NOMO-1 treated with DMSO at 0.1 percent for 48 hours (cell line): ENCODE measurements around the gene ING3.
"Not testable (repeated sequence)": the region's sequence is repeated elsewhere in the genome, so short reads cannot be mapped to it uniquely, and the experiment has no call there.

Source experiments
- DNase-seq: peaks from one replicate; lab custom pipeline; 2025; ENCODE audit not compliant: unreplicated experiment; lab: John Stamatoyannopoulos, UW

Gene ING3

GRCh38 chr7:121002048-121002756, 51.6 kb downstream of the ING3 start:
- DNase-seq = no peak

DNA sequence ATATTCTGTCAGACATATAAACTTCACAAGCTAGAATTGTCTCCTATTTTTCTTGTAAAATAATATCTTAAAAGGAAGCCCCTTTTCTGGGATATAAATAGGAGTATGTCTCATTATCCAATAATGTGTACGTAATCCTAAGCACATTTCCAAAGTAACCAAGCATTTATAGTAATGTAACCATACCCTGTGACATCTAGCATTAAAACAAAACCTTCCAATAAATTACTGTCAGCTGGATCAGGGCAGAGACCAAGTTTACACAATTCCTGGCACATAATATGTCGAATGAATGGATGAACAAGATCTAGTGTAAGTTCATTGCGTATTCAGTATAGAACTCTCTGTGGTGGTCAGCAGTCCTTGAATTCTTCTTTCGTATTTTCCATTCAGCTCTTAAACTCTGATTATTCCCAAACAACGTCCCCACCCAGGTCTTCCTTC, 52.2 kb downstream of the ING3 start:
- DNase-seq = no peak

DNA sequence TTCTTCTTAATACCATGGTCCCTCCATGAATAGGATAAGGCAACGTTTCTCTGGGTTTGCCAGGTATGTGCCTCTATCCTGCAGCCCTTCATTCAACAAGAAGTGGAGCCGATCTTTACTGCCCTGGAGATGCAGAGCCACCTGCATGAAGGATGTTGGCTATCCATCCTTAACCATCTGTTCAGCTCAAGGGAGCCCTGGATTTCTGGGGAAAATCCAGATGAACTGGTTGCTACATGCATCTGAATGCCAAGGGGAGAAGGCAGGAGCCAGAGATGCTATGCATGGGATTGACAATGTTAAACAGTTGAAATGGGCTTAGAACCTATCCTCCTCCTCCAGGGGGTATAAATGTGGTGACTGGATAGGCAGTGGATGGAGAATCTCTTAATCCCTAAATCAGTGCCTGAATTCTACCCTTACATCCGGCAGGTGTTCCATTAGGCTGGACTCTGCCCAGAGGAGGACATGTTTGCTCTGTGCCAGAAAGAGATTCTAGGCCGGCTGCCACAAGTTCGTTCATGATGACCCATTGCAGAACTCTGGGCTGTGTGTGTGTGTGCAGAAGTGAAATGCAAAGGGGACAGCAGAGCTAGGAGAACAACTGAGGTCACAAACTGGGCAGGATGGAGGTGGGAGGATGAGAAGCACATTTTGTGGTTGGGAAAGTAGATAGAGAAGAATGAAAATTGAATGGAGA, 53.6 kb downstream of the ING3 start:
- DNase-seq = no peak

DNA sequence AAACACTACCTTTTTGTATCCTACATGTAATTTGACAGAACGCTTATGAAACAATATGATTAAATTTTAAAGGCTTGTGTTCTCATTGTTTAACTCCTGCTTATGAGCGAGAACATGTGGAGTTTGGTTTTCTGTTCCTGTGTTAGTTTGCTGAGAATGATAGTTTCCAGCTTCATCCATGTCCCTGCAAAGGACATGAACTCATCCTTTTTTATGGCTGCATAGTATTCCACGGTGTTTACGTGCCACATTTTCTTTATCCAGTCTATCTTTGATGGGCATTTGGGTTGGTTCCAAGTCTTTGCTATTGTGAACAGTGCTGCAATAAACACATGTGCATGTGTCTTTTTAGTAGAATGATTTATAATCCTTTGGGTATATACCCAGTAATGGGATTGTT, 54.5 kb downstream of the ING3 start:
- not testable (repeated sequence) for DNase-seq

GRCh38 chr7:121005996-121006584, 55.5 kb downstream of the ING3 start:
- DNase-seq = no peak

GRCh38 chr7:121006711-121007315, 56.2 kb downstream of the ING3 start:
- DNase-seq = no peak

DNA sequence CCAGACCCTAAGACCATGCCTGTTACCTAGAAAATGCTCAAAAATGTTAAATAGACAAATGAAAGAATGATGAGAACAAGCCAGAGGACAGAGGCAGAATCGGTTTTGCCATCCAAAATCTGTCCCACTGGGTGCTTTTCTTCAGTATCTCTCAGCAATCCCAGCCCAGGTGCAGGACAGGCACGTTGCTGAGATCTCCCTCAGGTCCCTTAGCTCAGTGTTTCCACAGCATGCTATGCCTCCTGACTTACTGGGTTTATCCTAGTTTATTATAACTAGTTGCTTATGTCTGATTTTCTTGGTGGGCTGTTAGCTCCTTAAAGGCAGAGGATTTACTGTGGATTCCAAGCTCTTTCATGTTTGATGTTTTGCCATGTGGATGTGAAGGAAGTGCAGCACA, 58.2 kb downstream of the ING3 start:
- no peak for DNase-seq

DNA sequence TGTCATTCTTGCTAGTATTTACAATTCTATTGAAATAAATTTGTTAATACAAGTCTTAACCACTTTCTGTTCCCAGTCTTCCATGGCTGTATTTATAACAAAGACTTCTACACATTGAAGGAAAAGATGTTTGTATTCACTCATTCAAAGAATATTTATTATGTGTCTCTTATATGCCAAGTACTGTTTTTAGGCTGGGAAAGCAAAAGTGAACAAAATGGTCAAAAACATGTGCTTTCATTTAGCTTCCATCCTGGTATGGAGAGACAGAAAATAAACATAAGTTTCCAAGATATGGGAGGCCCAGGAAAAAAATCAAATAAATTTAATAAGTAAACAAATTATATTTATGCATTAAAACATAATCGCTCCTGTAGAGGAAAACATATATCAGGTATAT, 60.8 kb downstream of the ING3 start:
- no peak for DNase-seq

DNA sequence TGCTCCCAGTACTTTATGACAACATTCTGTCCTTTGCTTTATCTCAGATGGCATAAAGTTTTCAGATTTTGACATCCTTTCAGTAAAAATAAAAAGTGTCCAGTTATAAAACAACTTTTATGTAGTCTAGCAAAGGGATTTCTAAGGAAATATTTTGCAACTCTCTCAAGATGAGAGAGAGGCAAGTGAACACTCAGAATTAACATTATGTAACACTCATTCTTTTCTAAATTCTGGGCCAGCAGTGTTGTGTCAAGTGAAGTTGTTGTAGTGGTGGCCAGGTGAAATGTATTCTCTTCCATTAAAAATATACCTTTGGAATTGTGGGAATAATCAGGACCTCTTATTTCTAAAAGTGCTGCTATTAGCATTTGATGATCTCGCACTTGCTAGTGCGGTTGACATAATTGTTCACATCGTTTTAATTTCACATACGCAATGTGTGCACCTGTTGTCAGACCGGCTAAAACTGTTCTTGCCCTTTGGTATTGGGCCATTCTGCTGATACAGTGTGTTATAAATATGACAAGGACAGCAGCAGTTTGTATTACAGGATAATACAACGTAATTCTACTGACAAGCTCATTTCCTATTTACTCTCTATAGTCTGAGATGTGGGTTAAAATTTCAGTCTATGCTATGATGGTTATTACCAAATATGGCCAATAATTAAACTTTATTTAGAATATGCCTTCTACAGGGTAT, 61.7 kb downstream of the ING3 start:
- no peak for DNase-seq

DNA sequence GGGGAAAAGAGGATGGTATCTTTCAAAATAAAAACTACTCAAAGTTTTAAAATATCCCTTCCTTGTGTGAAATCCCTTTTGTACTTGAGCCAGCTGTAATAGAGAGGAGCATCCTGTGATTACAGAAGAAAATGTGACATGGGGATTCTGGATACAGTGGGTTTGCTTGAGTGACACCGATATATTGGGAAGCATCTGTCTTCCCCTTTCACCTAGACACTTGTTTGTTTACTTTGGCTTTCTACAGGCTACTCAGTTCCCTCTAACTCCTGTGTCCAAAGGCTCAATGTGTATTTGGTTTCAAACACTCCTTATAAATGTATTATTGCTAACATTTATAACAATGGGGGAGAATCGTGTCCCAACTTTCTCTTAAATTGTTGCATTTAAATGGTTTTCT, 62.3 kb downstream of the ING3 start:
- DNase-seq = no peak

DNA sequence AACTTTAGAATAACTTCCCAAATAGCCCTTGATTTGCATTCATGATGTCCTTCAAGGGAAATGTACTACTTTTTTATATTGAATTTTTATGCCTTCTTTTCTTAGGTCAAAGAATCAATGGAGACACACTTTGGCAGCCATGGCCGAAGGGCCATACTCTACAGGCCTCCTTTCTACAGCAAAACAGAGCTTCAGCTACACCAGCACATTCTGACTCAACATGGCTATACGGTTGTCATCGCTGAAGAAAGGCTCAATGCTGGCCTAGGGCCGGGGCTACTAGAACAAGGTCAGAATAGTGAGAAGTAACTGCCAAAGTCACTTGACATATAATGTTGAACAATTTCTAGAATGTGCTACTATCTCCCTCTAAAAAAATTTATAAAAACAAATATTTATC, 65.0 kb downstream of the ING3 start:
- DNase-seq = no peak

DNA sequence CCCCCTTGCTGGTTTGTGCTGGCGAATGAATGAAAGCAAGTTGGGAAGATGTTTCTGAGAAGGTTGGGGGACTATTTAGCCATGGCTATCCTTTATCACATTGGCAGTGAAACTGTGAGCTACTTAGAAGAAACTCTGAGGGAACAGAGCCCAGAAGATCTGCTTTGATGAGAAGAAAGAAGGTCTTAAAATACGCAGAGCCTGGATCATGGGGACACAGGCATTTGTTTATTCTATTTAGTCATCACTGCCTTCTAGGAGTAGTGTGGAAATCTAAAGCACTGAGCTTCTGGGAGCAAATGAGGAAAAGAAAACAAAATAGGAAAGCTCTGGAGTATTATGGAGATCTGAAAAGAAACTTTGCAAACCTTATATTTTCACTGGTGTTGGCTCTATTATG, 66.4 kb downstream of the ING3 start:
- no peak for DNase-seq

- no peak for DNase-seq
These were observed 67.0 kb downstream of the ING3 start for GRCh38 chr7:121017586-121017985.

DNA sequence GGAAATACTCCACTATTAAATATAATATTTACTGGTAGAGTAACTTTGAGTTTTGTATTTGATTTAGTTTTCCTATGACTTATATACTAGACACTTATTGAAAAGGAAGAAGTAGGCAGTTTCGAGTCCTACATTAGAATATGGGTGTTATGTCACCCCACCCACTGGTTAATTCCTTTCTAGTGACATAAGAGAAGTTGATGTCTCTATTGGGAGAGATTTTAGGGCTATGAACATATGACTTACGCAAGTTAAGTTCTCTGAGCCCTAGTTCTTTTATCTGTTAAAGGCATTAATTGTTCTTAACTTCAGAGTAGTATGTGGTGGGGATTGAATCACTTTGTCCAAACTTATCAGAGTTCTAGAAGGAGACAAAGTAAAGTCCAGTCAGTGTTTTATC, 68.4 kb downstream of the ING3 start:
- DNase-seq = peak; percentile 54

- DNase-seq = peak; percentile 43
These were observed 69.8 kb downstream of the ING3 start for GRCh38 chr7:121020249-121020988.

- DNase-seq = no peak
These were observed 70.7 kb downstream of the ING3 start for GRCh38 chr7:121020989-121021969.

DNA sequence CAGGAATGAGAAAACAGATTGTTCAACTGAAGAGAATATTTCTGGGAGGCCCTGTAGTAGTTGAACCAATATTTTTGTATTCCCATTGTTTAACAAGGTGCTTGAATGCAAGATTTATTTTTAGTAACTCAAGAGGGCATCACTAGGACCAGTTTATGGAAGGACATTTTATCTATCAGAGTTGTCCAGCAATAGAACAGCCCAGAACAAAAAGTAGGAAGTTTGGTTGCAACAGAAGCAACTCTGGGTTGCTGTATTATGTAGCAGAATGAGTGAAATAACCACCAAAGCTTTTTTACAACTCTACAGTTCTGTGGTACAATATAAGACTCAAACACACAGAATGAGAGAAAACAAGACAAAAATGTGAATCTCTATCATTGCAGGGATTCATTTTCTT, 72.6 kb downstream of the ING3 start:
- peak; percentile 1 for DNase-seq

- peak; percentile 26 for DNase-seq
These were observed 73.3 kb downstream of the ING3 start for GRCh38 chr7:121023683-121024511.

DNA sequence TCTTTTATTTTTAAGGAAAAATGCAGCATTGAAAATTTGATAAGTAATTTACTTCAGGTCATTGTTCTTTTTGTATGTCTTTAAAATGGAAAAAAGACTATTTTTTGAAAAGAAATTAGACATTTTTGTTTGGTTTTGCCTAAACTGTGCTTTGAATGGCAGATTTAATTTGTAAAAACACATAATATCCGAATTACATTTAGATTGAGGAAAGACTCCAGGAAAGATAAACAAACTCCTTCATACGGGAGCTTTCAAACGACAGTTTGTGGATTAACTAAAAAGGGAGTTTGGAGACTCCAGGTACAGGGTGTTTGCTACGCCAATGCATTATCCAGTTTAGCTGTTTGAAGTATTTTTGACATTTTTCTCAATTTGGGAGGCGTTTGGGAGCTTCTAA, 74.0 kb downstream of the ING3 start:
- no peak for DNase-seq
